GM21825 (cell line): Measurements from ENCODE around the gene WNK4.

Experiments
- ATAC-seq: cut with Tn5 transposase; IDR thresholded peaks from one replicate; pipeline ENCODE4 v1.9.1; 2021; ENCODE audit warnings: mild to moderate bottlenecking, moderate library complexity; ENCODE audit not compliant: unreplicated experiment

WNK4 gene

GRCh38 chr17:42795465-42795864 lies 15.1 kb downstream of the WNK4 start:
- ATAC-seq = no peak

GRCh38 chr17:42796066-42796758 lies 15.8 kb downstream of the WNK4 start:
- ATAC-seq = no peak

GRCh38 chr17:42797067-42798007 lies 16.9 kb downstream of the WNK4 start:
- no peak for ATAC-seq

- ATAC-seq = no peak
Observed at GRCh38 chr17:42798011-42798382, 17.6 kb downstream of the WNK4 start.

- peak; percentile 88 for ATAC-seq
Observed at GRCh38 chr17:42798383-42799380, 18.3 kb downstream of the WNK4 start, which contains the start of the genes CNTD1 and COA3. CNTD1 (plus strand) TSS chr17:42798861; CDS start chr17:42799068, 207 bp downstream. COA3 (minus strand) TSS chr17:42798704; CDS start chr17:42798681, 23 bp downstream.

GRCh38 chr17:42803074-42803883 lies 22.9 kb downstream of the WNK4 start:
- no peak for ATAC-seq

GRCh38 chr17:42804918-42805367 lies 24.5 kb downstream of the WNK4 start:
- no peak for ATAC-seq

- no peak for ATAC-seq
Observed at GRCh38 chr17:42806249-42806648, 25.8 kb downstream of the WNK4 start.

- no peak for ATAC-seq
Observed at GRCh38 chr17:42809250-42809649, 28.8 kb downstream of the WNK4 start.

- ATAC-seq = no peak
Observed at GRCh38 chr17:42814633-42815399, 34.4 kb downstream of the WNK4 start.

GRCh38 chr17:42817866-42818265 lies 37.5 kb downstream of the WNK4 start:
- no peak for ATAC-seq

GRCh38 chr17:42818379-42818778 lies 38.0 kb downstream of the WNK4 start:
- no peak for ATAC-seq

GRCh38 chr17:42819939-42820535 lies 39.6 kb downstream of the WNK4 start:
- ATAC-seq = no peak

- no peak for ATAC-seq
Observed at GRCh38 chr17:42821176-42821575, 40.8 kb downstream of the WNK4 start.

- ATAC-seq = no peak
Observed at GRCh38 chr17:42827472-42827871, 47.1 kb downstream of the WNK4 start.

GRCh38 chr17:42830971-42831370 lies 50.6 kb downstream of the WNK4 start:
- ATAC-seq = no peak

- ATAC-seq = no peak
Observed at GRCh38 chr17:42832213-42832933, 52.0 kb downstream of the WNK4 start.
